Endothelial cell of umbilical vein (primary cell): ENCODE results near the gene GLB1L. TPM values are rescaled to one million over a fixed set of nuclear protein-coding genes. Genes with fewer than 3 reads are reported as not detected.

Experiments used
- BruUV-seq: library from RNA; stranded (reverse); fragments of 400-500 nt; replicated peaks from 2 replicates; lab custom pipeline; 2021; lab: Mats Ljungman, UMichigan
- CTCF ChIA-PET: fragments of 300-600, 350-600 bp; sonication (Branson Sonifier 250); formaldehyde crosslinking; loops from one replicate; lab custom pipeline; 2021; ENCODE audit warnings: antibody characterized with exemption, inconsistent platforms; lab: Charles Lee
- POLR2A ChIA-PET: fragments of 300-600, 350-600 bp; sonication (Branson Sonifier 250); formaldehyde crosslinking; loops from one replicate; lab custom pipeline; 2021; ENCODE audit warnings: antibody characterized with exemption, inconsistent platforms; lab: Charles Lee
- DNase-seq: peaks from one replicate; pipeline ENCODE4 v3.0.0-alpha.2; 2011; ENCODE audit warnings: low read depth, low spot score
- FAIRE-seq: peaks from 2 replicates; lab custom pipeline; 2011; peaks lifted over from hg19 to GRCh38; lab: Jason Lieb, UNC
- H2AFZ ChIP-seq: 2 replicates; pipeline ENCODE4 v1.6.0; 2012; ENCODE audit warnings: low read depth, low read length, control low read depth, inconsistent platforms
- H3K27ac ChIP-seq: 2 replicates; pipeline ENCODE4 v1.5.1; 2011; ENCODE audit warnings: low read depth, mild to moderate bottlenecking, control low read depth, low read length, moderate library complexity; ENCODE audit not compliant: insufficient read depth
- H3K27me3 ChIP-seq, 2 experiments: 2 replicates each; pipeline versions ENCODE4 v1.6.0 to v1.6.1; 2011; ENCODE audit warnings: low read length in 2 of 2, mixed read lengths in 1 of 2; ENCODE audit not compliant: control insufficient read depth in 2 of 2, insufficient read depth in 2 of 2
- H3K36me3 ChIP-seq, 2 experiments: 2 replicates in 1 of 2; 3 replicates in 1 of 2; pipeline ENCODE4 v1.5.1; 2011; ENCODE audit warnings: low read length in 2 of 2, mild to moderate bottlenecking in 1 of 2, moderate library complexity in 1 of 2; ENCODE audit not compliant: control insufficient read depth in 2 of 2, insufficient read depth in 2 of 2; ENCODE audit errors: extremely low read depth in 1 of 2
- H3K4me1 ChIP-seq: 3 replicates; pipeline ENCODE4 v1.5.1; 2011; ENCODE audit warnings: mild to moderate bottlenecking, low read length; ENCODE audit not compliant: control insufficient read depth, insufficient read depth; ENCODE audit errors: extremely low read depth
- H3K4me2 ChIP-seq: 2 replicates; pipeline ENCODE4 v1.6.1; 2011; ENCODE audit warnings: low read length, control low read depth, mixed read lengths; ENCODE audit not compliant: insufficient read depth
- H3K4me3 ChIP-seq, 3 experiments: fragments of 200-600 bp in 1 of 3; sonication (generic), shearing (Covaris generic) in 1 of 3; replicated peaks in 1 of 3; 2 replicates each; pipeline ENCODE4 v1.5.1; 2011 to 2016; ENCODE audit warnings: control low read depth in 3 of 3, low read length in 3 of 3, mild to moderate bottlenecking in 2 of 3, inconsistent platforms in 1 of 3, low read depth in 1 of 3, moderate library complexity in 1 of 3; ENCODE audit not compliant: insufficient read depth in 1 of 3
- H3K79me2 ChIP-seq: 2 replicates; pipeline ENCODE4 v1.6.0; 2012; ENCODE audit warnings: low read length, inconsistent platforms; ENCODE audit not compliant: control insufficient read depth, insufficient read depth
- H3K9ac ChIP-seq: replicated peaks from 2 replicates; pipeline ENCODE3; 2011; ENCODE audit warnings: low read length, control low read depth; ENCODE audit not compliant: insufficient read depth; ENCODE audit errors: extremely low read depth
- H3K9me1 ChIP-seq: replicated peaks from 3 replicates; pipeline ENCODE4 v1.6.0; 2011; ENCODE audit warnings: mild to moderate bottlenecking, low read length; ENCODE audit not compliant: control insufficient read depth, insufficient read depth; ENCODE audit errors: extremely low read depth
- H3K9me3 ChIP-seq: replicated peaks from 2 replicates; pipeline ENCODE4 v1.5.1; 2012; ENCODE audit warnings: low read length, inconsistent platforms; ENCODE audit not compliant: control insufficient read depth, insufficient read depth
- H4K20me1 ChIP-seq: replicated peaks from 2 replicates; pipeline ENCODE3; 2011; ENCODE audit warnings: mild to moderate bottlenecking, low read length; ENCODE audit not compliant: control insufficient read depth, insufficient read depth; ENCODE audit errors: extremely low read depth
- CTCF ChIP-seq, 2 donors: IDR thresholded peaks; 1 replicate in 1 of 2; 2 replicates in 1 of 2; pipeline ENCODE4 v1.5.1; 2011; ENCODE audit warnings: low read length in 2 of 2, mild to moderate bottlenecking in 2 of 2, moderate library complexity in 2 of 2, control low read depth in 1 of 2, inconsistent platforms in 1 of 2, low read depth in 1 of 2; ENCODE audit not compliant: insufficient read depth in 1 of 2; ENCODE audit errors: extremely low read depth in 1 of 2
- FOS ChIP-seq: IDR thresholded peaks from 2 replicates; pipeline ENCODE4 v1.6.1; 2011; ENCODE audit warnings: mild to moderate bottlenecking, low read length, moderate library complexity, borderline replicate concordance; ENCODE audit not compliant: insufficient read depth
- GATA2 ChIP-seq: IDR thresholded peaks from 2 replicates; pipeline ENCODE4 v1.7.0; 2011; ENCODE audit warnings: low read depth, mild to moderate bottlenecking, moderate library complexity, mixed read lengths, low read length; ENCODE audit not compliant: insufficient read length, insufficient read depth
- JUN ChIP-seq: IDR thresholded peaks from 2 replicates; pipeline ENCODE4 v1.6.1; 2011; ENCODE audit warnings: borderline replicate concordance, low read depth; ENCODE audit not compliant: insufficient read length, insufficient read depth
- MYC ChIP-seq: IDR thresholded peaks from one replicate; pipeline ENCODE4 v1.6.1; 2011; ENCODE audit warnings: mild to moderate bottlenecking, low read depth, low read length
- POLR2A ChIP-seq: IDR thresholded peaks from 2 replicates; pipeline ENCODE4 v1.6.1; 2012; ENCODE audit warnings: low read depth, mild to moderate bottlenecking, control low read depth, low read length
- POLR2AphosphoS5 ChIP-seq: IDR thresholded peaks from 2 replicates; pipeline ENCODE4 v1.6.1; 2012; ENCODE audit warnings: low read depth, mild to moderate bottlenecking, control low read depth, low read length, moderate library complexity; ENCODE audit not compliant: insufficient read depth
- dilution Hi-C: fragments of 300-500 bp; cut with MboI; formaldehyde crosslinking; loops from one replicate; pipeline ENCODE4 v1.15.0; 2019; ENCODE audit warnings: low sequenced_read_pairs; ENCODE audit not compliant: extremely low pct_ligation_motif_present
- intact Hi-C: fragments of 100-400 bp; cut with micrococcal nuclease; formaldehyde crosslinking; loops from one replicate; pipeline ENCODE4 v1.10.0; 2022
- polyA plus RNA-seq, 4 experiments: library from polyadenylated mRNA; depleted of rRNA in 3 of 4; stranded (reverse) in 3 of 4; unstranded in 1 of 4; fragments of >200 nt; gene quantifications; 2 replicates each; pipeline versions ENCODE4 v1.2.1 to v1.2.3, GENCODE V29; 2011 to 2012; ENCODE audit warnings: missing spikeins in 1 of 4
- total RNA-seq: library from RNA; stranded (reverse); gene quantifications from 2 replicates; pipeline ENCODE4 v1.2.3, GENCODE V29; 2021

Gene GLB1L
- total and polyA plus RNA-seq, 2 donors (not counting 3 experiments of a cell fraction or from before 2014, with no cell fraction given), result 9.2 to 11.9 TPM

DNA sequence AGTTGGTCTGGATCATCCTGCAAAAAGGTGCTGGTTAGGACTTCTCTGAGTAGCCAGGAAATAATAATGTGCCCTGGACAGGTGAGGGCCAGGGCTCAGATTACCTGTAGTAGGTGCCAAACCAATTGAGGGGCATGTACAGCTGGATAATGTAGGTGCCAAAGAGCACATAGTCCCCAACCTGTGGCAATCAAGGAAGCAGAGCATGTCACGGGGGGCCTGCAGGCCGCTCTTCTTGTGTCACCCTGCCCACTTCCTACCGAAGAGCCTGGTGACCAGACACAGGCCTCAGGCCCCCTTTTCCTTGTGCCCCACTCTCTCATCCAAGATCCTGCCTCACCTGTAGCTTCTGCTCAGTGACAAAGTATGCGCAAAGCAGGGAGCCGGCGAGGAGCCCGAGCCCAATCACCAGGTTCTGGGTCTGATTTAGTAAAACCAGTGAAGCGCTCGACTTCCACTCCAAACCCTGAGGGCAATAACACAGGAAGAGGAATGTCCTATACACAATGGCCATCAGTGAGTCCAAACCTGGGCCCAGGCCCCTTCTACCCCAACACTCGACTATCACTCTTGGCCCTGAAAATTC, 31.7 kb downstream of the GLB1L start:
- TF ChIP-seq CTCF (IDR thresholded peaks at IDR 0.05; ENCODE audit: extremely low read depth in 1 of 2, insufficient read depth in 1 of 2, low read depth in 1 of 2, low read length in 2 of 2), result no peak
- no peak for TF ChIP-seq MYC
- no peak for TF ChIP-seq JUN
- TF ChIP-seq FOS, result no peak
- TF ChIP-seq GATA2, result no peak
- no peak for TF ChIP-seq POLR2AphosphoS5
- TF ChIP-seq POLR2A, result no peak
- ChIA-PET CTCF (interaction anchor here (1.4 kb wide), 1 partner anchor 184 kb away, joined by 3 read pairs; no protein-coding TSS in a partner anchor), POLR2A (no interaction called here)
- no peak overlapping the region for H2AFZ ChIP-seq
- no peak overlapping the region for H3K9ac ChIP-seq
- H3K9me3 ChIP-seq, result no peaks in the 10 kb centered on the region
- H3K79me2 ChIP-seq, result no peaks in the 10 kb centered on the region
- H3K27me3 ChIP-seq, result no peaks in the 10 kb centered on the region
- no peak overlapping the region for H3K4me2 ChIP-seq
- H3K4me3 ChIP-seq, result no peak overlapping the region
- no peak for FAIRE-seq
- no TSS peak for BruUV-seq
- no peaks in the 10 kb centered on the region for H3K9me1 ChIP-seq
- H3K36me3 ChIP-seq, result peaks cover 3 to 13% of the 10 kb centered on the region in 2 experiments
- H3K27ac ChIP-seq, result no peak overlapping the region
- intact Hi-C loops (no loop called here), dilution Hi-C loops (no loop called here)
- peaks cover 8% of the 10 kb centered on the region for H3K4me1 ChIP-seq
- DNase-seq, result no peak
- H4K20me1 ChIP-seq, result no peaks in the 10 kb centered on the region
